GM12874 (cell line): Measurements from ENCODE around the gene ILF3.
A peak's percentile ranks its signal among the peaks of the same experiment; 100 is the strongest.

ENCODE experiments used
- CTCF ChIP-seq: IDR thresholded peaks from 2 replicates; pipeline ENCODE4 v1.5.1; 2011; ENCODE audit warnings: low read depth, mild to moderate bottlenecking, control low read depth, low read length, moderate library complexity; ENCODE audit not compliant: insufficient read depth

ILF3 gene

DNA sequence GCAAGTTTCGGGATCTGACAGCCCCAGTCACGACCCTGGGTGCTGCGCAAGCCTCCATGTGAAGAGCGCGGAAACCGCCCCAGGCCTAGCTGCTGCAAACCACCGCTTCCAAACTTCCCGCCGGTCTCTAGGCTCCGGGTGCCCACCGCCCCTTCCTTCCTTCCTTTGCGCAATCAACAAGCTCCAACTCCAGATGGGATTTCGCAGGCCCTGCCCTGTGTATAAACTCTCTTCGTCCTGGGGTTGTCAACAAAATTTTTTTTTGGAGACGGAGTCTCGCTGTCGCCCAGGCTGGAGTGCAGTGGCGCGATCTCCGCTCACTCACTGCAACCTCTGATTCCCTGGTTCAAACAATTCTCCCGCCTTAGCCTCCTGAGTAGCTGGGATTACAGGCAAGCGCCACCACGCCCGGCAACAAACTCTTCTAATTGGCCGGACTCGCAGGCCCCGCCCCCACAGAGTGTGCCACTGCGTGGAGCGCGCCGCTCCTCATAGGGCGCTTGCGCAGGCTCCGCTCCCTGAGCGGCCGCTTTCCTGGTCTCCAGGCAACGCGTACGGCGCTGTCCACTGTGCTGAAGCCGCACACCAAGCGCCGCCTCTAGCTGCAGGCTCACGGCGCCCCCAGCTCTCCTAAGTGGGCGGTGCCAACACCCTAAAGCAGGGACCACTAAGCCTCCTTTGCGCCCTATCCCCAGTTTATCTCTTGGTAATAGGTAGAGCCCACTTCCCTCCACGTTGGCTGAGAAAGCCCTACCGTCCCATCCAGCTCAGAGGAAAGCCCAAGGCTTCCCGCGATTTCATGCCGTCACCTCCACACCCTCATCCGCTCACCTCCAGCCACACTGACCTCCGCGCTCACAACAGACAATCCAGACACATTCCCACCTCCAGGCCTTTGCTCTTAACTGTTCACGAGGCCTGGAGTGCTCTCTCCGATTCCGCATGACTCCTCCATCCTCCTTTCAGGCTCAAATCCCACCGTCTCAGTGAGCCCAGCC lies 41.6 kb downstream of the ILF3 start:
- TF ChIP-seq CTCF, result no peak

DNA sequence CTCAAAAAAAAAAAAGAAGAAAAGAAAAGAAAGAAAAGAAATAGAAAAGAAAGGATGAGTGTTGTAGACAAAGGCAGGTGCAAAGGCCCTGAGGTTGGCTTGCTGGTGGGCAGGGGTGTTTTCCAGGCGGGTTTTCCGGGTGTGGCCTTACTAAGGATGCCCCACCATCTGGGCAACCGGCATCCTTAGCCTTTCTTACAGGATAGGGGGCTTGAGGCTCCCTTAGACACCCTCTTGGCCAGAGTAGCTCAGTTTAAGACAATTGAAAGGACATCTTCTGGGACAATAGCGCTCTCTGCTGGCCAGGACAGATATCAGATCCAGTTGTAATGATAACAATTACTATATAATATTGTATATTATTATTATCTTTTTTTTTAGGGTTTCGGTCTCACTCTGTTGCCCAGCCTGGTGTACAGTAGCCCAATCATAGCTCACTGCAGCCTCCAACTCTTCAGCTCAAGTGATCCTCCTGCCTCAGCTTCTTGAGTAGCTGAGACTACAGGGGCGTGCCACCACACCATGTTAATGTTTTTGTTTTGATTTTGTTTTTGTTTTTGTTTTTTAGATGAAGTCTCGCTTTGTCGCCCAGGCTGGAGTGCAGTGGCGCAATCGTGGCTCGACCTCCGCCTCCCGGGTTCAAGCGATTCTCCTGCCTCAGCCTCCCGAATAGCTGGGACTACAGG lies 45.6 kb downstream of the ILF3 start:
- TF ChIP-seq CTCF, result peak; percentile 54

DNA sequence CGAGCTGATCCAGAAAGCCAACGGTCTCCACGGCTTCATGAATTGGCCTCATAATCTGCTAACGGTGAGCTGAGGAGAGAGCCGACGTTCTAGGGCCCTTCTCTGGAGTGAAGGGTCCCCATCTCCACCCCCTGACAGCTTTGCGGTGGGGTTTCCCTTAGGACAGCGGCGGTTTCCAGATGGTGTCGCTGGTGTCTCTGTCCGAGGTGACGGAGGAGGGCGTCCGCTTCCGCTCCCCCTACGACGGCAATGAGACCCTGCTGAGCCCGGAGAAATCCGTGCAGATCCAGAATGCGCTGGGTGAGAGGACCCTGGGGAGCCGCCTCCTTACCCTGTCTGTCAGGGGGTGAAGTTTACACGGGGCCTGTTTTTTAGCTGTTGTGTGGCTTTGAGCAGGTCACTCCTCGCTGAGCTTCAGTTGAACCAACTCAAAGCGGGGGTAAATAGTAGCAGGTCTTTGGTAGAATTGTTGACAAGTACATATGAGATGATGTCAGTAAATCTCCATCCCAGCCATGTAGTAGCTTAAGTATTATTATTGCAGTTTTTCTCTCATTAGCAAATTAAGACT lies 47.9 kb downstream of the ILF3 start:
- no peak for TF ChIP-seq CTCF

GRCh38 chr19:10706990-10707389 lies 52.8 kb downstream of the ILF3 start:
- TF ChIP-seq CTCF, result no peak

- no peak for TF ChIP-seq CTCF
Measured at GRCh38 chr19:10707440-10707839, 53.3 kb downstream of the ILF3 start.

- TF ChIP-seq CTCF, result no peak
Measured at GRCh38 chr19:10708291-10708690, 54.1 kb downstream of the ILF3 start.

DNA sequence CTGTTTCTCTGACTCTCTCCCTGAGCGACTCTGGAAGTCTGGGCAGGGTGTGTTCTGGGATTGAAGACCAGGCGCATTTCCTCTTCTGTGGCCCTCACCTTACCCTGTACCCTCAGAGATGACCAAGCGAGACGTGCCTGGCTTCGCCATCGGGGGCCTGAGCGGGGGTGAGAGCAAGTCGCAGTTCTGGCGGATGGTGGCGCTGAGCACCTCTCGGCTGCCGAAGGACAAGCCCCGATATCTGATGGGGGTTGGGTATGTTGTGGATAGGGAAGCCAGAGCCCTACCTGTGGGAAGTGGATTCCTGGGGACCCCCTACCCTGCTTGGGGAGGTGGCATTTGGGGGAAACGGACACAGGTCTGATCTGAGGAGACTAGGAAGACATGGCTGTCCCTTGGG lies 57.9 kb downstream of the ILF3 start:
- no peak for TF ChIP-seq CTCF
